ENCODE data around the gene ZNF407. TPM values are rescaled to one million over a fixed set of nuclear protein-coding genes. Genes with fewer than 3 reads are reported as not detected.
A peak's percentile ranks its signal among the peaks of the same experiment; 100 is the strongest.

The ZNF407 gene
- total RNA-seq, 1 donor from 2014 or later = 13.5 TPM

GRCh38 chr18:74928194-74928968, 330.7 kb downstream of the ZNF407 start:
- no peak for DNase-seq (ENCODE audit: low read depth, low spot score)

DNA sequence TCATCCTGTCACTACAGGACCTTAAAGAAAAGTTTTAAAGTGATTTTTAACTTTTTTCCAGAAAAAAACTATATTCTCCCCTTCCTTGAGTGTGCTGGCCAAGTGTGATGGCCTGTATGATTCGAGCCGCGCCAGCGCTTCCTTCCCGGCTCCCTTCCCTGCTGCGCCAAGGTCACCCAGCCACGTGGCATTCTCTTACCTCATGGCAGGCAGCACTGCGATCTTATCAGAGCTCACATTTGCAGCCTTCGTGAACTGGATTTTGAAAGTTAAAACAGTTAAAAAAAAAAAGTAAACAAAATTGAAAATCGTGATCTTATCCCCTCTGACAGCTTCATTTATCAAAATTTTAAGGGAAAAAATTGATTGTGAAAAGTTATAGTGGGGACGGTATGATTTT, 331.4 kb downstream of the ZNF407 start:
- DNase-seq (ENCODE audit: low read depth, low spot score) = no peak

- no peak for DNase-seq (ENCODE audit: low read depth, low spot score)
Measured at GRCh38 chr18:74930616-74931015, 332.9 kb downstream of the ZNF407 start.

DNA sequence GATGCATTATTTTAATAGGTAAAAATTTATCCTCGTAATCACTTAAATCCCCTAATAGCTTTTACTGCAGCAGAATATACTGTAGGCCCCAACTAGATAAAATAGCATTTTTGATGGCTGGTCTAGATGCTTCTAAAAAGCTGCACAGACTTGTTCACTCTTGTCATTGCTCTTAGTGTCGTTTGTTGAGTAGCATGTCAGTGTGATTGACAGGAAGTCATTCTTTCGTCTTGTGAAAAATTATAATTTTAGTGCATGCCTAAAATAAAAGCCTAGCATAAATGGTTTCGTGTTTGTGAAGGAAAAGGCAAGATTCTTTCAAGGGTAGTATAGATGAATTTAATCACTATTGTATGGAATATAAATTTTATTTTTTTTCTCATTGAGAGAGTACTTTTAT, 336.3 kb downstream of the ZNF407 start:
- DNase-seq (ENCODE audit: low read depth, low spot score) = no peak

GRCh38 chr18:74935434-74935833, 337.8 kb downstream of the ZNF407 start:
- no peak for DNase-seq (ENCODE audit: low read depth, low spot score)

DNA sequence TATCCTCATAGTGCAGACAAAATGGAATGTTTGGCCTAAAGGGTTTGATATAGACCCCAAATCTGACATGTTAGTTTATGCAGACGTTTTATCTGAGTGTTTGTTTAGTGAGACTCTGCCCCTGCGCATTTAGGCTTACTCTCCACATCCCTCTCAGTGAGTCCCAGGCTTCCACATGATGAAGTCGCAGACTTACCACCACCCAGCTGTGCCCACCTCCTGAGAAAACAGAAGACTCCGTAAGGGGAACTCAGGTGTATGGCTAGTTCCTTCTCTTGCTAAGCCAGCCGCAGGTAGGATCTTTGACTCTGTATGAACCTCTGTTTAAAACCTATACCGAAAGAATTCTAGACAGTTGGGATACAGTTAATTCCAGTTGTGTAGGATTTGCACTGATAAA, 338.7 kb downstream of the ZNF407 start:
- DNase-seq (ENCODE audit: low read depth, low spot score) = no peak

GRCh38 chr18:74937291-74937690, 339.6 kb downstream of the ZNF407 start:
- no peak for DNase-seq (ENCODE audit: low read depth, low spot score)

DNA sequence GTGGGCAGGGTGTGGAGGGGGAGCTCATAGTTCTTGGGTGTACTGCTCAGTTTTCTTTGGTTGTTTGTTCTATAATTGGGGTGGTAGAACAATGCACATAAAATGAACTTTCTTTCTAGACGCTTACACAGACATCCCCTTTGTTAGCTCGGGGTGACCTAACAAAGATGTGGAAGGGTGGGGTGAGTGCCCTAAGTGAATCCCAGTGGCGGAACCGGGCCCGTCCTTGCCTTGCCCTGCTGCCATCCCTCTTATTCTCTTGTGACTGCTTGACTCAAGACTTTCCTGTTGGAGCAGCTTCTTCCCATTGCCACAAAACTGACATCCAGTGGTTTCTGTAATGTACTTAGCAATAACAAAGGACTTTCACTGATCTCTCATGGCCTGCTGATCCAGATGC, 343.2 kb downstream of the ZNF407 start:
- DNase-seq (ENCODE audit: low read depth, low spot score) = no peak

DNA sequence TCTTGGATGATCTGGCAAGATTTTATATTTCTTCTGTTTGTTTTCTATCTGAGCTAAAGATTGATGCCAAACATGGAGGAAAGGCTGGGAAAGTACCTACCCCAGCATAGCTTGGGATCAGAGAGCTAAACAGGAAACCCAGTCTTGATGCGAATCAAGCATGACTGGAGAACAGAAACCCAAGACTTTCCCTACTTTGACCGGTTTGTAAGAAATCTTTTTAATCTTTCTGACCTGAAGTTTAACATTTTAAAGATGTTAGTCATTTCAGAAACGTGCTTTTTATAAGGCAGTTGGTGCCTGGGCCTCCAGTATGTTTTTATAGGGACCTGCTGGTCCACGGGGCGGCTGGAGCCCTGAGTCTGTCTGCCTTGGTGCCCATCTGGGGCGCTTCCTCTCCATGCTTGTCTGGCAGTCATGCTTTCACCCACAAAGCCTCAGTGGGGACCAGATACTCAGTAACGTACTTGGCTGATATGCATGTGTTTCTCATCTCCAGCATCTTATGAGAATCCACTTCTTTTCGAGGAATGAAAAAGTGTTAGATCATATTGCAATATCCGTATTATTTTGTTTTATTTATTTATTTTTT, 344.7 kb downstream of the ZNF407 start:
- DNase-seq (ENCODE audit: low read depth, low spot score) = no peak

DNA sequence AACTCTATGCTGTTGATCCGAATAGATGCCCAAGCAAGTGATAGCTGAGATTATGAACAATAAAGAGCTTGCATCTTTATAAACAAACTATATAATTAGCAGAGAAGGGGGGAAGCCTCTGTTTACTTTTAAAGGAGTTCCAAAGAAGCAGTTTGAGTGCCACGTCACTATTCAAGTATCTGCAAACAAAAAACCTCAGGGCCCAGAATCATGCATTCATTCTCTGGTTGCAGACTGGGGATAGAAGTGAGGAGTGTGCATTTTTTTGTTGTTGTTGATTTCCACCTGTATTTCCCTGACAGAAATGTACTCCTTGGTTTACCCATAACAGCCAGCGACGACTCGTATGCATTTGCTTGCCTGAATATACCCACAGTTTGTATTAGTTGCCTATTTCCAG, 347.0 kb downstream of the ZNF407 start:
- no peak for DNase-seq (ENCODE audit: low read depth, low spot score)

- DNase-seq (ENCODE audit: low read depth, low spot score) = no peak
Measured at GRCh38 chr18:74945774-74946545, 348.3 kb downstream of the ZNF407 start.

DNA sequence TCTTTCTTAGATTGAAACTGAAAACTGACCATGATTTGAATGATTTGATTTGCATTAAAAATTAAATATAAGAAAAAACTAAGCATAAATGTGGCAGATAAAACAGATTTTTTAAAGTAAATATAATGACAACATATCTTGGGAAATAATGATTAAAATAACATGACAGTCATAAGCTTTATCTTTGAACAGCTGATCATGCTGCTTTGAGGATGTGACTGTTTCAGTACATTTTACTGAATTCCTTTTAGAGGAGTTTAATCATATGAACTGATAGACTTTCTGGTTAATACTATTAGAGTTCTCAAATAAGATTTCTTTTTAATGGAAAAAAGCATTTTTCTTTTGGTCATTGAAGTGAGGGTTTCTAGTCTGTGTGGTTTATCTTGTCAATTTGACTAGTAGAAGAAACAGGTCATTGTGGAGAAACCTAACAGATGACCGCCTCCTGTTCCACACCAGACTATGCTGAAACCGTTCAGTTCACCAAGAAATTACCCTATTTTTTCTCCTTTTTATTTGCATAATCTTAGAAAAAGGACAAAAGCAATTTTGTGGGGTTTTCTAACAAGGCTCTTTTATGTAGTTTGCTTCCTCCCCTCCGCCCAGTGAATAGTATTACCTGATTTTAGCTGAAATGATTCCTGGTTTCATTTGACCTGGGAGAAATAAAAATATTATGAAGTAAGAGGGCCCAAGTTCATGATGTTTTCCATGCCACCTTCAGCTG, 349.1 kb downstream of the ZNF407 start:
- no peak for DNase-seq (ENCODE audit: low read depth, low spot score)

GRCh38 chr18:74947417-74947816, 349.7 kb downstream of the ZNF407 start:
- DNase-seq (ENCODE audit: low read depth, low spot score) = no peak

- no peak for DNase-seq (ENCODE audit: low read depth, low spot score)
Measured at GRCh38 chr18:74947875-74948274, 350.2 kb downstream of the ZNF407 start.

GRCh38 chr18:74949611-74950010, 351.9 kb downstream of the ZNF407 start:
- DNase-seq (ENCODE audit: low read depth, low spot score) = no peak

GRCh38 chr18:74950479-74950878, 352.8 kb downstream of the ZNF407 start:
- no peak for DNase-seq (ENCODE audit: low read depth, low spot score)

GRCh38 chr18:74951165-74951760, 353.6 kb downstream of the ZNF407 start:
- peak; percentile 85 for DNase-seq (ENCODE audit: low read depth, low spot score)

- no peak for DNase-seq (ENCODE audit: low read depth, low spot score)
Measured at GRCh38 chr18:74957588-74958224, 360.0 kb downstream of the ZNF407 start.

- DNase-seq (ENCODE audit: low read depth, low spot score) = no peak
Measured at GRCh38 chr18:74959216-74959615, 361.5 kb downstream of the ZNF407 start.

DNA sequence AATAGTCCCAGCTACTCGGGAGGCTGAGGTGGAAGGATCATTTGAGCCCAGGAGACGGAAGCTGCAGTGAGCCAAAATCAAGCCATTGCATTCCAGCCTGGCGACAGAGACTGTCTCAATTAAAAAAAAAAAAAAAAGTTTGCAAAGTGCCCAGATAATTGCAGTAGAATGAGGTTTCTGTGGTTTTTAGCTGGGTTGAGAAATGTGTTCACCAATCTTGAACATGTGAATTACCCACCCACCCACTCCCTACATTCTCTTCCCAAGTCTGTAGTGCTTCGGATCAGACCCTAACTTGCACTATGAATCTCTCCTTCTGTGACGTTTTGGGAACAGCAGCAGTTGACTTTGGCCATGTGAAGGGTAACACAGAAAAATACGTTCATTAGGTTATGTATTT, 363.9 kb downstream of the ZNF407 start:
- no peak for DNase-seq (ENCODE audit: low read depth, low spot score)

Data from pulmonary artery endothelial cell (primary cell).